GM18511 (cell line): ENCODE results near the gene GASK1A.

ENCODE experiments used
- ATAC-seq: cut with Tn5 transposase; IDR thresholded peaks from one replicate; pipeline ENCODE4 v1.9.1; 2021; ENCODE audit warnings: mild to moderate bottlenecking, moderate library complexity; ENCODE audit not compliant: unreplicated experiment

GASK1A gene

GRCh38 chr3:43012174-43012573 is 33.1 kb downstream of the GASK1A start:
- no peak for ATAC-seq

DNA sequence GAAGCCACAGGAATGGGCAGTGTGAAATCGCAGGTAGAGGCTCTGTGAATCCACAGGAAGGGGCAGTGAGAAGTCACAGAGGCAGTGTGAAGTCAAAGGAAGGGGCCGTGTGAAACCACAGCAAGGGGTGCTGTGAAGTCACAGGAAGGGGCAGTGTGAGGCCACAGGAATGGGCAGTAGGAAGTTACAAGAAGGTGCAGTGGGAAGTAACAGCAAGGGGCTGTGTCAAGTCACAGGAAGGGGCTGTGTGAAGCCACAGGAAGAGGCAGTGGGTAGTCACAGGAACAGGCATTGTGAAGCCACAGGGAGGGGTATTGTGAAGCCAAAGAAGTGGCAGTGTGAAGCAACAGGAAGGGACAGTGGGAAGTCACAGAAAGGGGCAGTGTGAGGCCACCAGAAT is 34.1 kb downstream of the GASK1A start:
- no peak for ATAC-seq

- no peak for ATAC-seq
Observed at GRCh38 chr3:43013743-43014155, 34.6 kb downstream of the GASK1A start.

DNA sequence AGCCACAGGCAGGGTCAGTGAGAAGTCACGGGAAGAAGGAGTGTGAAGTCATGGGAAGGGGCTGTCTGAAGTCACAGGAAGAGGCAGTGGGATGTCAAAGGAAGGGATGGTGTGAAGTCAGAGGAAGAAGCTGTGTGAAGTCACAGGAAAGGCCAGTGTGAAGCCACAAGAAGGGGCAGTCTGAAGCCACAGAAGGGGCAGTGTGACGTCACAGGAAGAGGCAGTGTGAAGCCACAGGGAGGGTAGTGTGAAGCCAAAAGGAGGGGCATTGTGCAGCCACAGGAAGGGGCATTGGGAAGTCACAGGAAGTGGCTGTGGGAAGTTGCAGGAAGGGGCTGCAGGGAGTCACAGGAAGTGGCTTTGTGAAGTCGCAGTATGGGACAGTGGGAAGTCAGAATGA is 35.1 kb downstream of the GASK1A start:
- ATAC-seq: no peak

- no peak for ATAC-seq
Observed at GRCh38 chr3:43014956-43015355, 35.8 kb downstream of the GASK1A start.

GRCh38 chr3:43015572-43015971 is 36.5 kb downstream of the GASK1A start:
- ATAC-seq: no peak

DNA sequence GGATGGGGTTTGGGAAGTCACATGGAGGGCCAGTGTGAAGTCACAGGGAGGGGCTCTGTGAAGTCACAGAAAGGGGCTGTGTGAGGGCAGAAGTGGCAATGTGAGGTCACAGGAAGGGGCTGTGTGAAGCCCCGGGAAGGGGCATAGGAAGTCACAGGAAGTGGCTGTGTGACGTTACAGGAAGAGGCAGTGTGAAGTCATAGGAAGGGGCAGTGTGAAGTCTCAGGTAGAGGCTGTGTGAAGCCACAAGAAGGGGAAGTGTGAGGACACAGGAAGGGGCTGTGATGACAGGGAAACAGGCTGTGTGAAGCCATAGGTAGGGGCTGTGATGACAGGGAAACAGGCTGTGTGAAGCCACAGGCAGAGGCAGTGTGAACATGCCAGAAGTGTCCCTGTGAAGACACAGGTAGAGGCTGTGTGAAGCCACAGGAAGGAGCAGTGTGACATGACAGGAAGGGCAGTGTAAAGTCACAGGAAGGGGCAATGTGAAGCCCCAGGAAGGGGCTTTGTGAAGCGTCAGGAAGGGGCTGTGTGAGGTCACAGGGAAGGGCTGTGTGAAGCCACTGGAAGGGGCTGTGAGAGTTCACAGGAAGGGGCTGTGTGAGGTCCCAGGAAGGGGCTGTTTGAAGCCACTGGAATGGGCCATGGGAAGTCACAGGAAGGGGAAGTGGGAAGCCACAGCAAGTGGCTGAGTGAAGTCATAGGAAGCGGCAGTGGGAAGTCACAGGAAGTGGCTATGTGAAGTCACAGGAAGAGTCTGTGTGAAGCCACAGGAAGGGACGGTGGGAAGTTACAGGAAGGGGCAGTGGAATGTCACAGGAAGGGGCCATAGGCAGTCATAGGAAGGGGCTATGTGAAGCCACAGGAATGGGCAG is 37.1 kb downstream of the GASK1A start:
- ATAC-seq: no peak

DNA sequence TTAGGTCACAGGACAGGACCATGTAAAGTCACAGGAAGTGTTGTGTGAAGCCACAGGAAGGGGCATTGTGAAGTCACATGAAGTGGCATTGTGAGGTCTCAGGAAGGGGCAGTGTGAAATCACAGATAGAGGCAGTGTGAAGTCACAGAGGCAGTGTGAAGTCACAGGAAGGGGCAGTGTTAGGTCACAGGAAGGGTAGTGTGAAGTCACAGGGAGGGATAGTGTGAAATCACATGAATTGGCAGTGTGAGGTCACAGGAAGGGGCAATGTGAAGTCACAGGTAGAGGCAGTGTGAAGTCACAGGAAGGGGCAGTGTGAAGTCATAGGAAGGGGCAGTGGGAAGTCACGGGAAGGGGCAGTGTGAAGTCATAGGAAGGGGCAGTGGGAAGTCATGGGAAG is 37.9 kb downstream of the GASK1A start:
- ATAC-seq: no peak

DNA sequence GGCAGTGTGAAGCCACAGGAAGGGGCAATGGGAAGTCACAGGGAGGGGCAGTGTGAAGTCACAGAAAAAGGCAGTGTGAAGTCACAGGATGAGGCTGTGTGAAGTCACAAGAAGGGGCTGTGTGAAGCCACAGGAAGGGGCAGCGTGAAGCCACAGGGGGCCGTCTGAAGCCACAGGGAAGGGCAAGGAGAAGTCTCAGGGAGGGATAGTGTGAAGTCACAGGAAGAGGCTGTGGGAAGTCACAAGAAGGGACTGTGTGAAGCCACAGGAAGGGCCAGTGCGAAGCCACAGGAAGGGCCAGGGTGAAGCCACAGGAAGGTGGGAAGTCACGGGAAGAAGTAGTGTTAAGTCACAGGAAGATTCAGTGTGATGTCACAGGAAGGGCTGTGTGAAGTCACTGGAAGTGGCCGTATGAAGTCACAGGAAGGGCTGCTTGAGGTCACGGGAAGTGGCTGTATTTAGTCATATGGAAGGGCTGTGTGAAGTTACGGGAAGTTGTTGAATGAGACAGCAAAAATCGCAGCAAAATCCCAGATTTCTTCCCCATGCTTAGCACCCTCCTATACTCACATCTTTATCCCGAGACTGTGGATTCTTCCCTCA is 38.6 kb downstream of the GASK1A start:
- no peak for ATAC-seq

DNA sequence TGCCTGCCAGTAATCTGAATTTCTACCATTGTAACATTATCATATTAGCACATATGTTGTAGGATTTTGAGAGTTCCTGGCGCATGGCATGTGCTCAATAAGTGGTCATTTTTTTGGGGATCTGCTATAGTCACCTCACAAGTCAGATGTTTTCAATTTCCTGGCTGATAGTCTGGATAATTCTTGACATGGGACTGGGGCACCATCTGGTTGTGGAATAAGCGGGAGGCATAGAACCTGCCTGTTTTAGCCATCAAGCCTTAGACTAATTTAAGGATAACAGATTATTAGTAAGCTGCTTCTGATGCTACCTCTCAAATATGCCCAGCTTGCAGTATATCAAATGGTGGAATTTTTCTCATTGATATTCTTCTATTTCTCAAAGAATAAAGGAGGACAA is 39.1 kb downstream of the GASK1A start:
- no peak for ATAC-seq

GRCh38 chr3:43019006-43019809 is 40.1 kb downstream of the GASK1A start:
- no peak for ATAC-seq

GRCh38 chr3:43019826-43020225 is 40.7 kb downstream of the GASK1A start:
- no peak for ATAC-seq

DNA sequence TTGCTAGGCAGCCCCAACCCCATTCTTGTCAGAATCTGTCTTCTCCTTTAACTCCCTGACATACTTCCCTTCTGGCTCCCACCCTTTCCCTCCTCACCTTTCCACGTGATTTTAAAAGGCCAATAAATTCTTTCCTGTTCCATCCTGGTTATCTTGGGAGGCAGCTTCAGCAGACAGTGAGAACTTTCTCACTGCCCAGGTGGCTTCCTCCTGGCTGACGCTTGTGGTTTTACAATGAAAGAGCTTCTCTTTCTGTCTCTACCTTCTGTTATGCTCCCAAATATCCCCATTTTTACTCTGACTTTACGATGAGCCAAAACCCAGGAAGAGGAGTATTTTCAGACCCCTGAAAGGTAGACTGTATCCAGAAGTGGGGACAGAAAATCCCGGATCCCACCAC is 42.1 kb downstream of the GASK1A start:
- ATAC-seq: no peak

DNA sequence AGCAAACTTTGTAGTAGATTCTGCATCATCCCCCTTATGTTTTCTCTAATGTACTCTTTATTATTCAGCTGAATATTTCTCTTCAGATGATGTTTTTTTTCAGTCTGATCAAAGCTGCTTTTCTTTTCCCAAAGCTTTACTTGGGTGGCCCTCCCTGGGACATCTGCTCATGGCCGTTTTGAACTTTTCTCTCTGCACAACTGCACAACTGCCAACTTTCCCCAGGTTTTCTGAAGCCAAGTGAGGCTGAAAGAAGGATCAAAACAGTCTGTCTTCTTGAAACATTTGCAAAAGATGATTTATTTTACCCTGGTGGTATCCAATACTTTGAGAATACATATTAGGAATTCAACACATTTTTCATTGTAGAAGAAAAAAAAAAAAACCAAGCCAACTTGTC is 43.0 kb downstream of the GASK1A start:
- no peak for ATAC-seq

GRCh38 chr3:43023066-43023465 is 44.0 kb downstream of the GASK1A start:
- no peak for ATAC-seq

GRCh38 chr3:43023746-43024145 is 44.6 kb downstream of the GASK1A start:
- peak; percentile 8 for ATAC-seq

- ATAC-seq: peak; percentile 69
Observed at GRCh38 chr3:43024181-43024885, 45.2 kb downstream of the GASK1A start.

DNA sequence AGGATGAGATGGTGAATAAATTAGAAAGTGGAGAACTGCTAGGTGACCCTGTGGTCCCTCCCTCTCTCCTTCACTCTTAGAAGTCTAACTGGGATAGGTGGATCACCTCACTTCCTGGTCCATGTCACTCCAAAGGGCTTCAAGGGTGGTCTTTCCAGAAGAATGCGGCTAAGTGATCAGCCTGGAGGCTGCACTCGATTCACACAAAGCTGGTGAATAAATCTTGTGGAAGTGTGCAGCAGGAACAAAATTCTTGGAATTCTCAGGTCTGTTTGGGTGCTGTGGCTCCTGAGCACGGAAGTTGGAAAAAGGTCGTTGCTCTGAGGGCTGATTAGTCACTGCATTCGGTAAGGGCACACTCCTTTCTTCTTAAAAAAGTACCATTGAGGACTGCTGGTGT is 46.3 kb downstream of the GASK1A start:
- ATAC-seq: no peak

- no peak for ATAC-seq
Observed at GRCh38 chr3:43028001-43028400, 48.9 kb downstream of the GASK1A start.

DNA sequence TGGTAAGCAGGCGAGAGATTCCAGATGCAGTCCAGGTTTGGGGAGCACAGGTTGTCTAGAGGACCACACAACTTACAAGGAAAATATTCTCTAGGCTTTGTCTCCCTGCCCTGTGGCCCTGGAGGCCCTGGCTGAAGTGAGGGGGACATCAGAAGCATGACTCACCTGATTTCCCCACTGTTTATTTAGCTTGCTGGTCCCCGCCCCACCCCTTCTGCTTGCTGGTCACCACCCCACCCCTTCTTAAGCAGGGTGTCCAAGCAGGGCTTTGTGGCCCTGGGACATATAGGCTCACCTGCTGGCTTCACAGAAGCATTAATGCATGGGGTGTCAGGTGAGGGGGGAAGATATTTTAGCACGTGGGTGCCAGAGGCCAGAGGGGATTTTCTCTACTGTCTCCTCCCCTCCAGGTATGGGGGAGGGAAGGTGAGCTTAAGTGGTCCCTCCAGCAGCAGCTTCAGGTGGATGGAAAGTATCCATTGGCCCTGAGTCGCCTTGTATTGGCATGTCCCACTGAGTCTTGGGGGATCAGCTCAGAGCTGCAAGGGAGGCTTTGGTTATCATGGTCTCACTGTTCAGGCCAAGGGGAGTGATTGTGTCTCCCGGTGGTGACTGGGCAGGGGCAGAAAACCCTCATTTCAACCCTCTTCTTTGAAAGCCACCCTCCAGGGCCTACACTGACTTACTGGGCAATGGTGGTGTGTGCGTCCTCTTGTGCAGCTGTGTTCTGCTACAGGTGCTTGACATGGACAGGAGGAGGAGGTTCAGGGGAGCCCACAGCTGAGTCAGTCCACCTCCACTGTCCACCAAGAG is 49.8 kb downstream of the GASK1A start:
- no peak for ATAC-seq
